Omental fat pad (tissue), 4 donors: ENCODE measurements around the gene ARIH2. TPM values are rescaled to one million over a fixed set of nuclear protein-coding genes. Genes with fewer than 3 reads are reported as not detected.

Experiments used
- ATAC-seq: fragments of 150-250 bp; one replicate; pipeline ENCODE4 v1.9.1; 2016; ENCODE audit warnings: mild to moderate bottlenecking, moderate library complexity; ENCODE audit not compliant: low FRiP score
- DNase-seq: peaks from one replicate; pipeline ENCODE4 v3.0.0-alpha.2; 2019; ENCODE audit warnings: low spot score
- total RNA-seq, 4 donors: library from RNA; depleted of rRNA; stranded (reverse); fragments of >200 nt; gene quantifications; one replicate each; pipeline ENCODE4 v1.1.0, GENCODE V29; 2016
- TF ChIP-seq, protein P1 (sequence below), 3 donors: fragments of 450-650 bp; IDR thresholded peaks; one replicate each; pipeline ENCODE4 v1.5.1; 2016 to 2017; ENCODE audit warnings: antibody characterized with exemption in 3 of 3, mild to moderate bottlenecking in 3 of 3, moderate library complexity in 2 of 3

The ARIH2 gene
- total RNA-seq, 4 donors from 2014 or later: 80.4 to 122 (median 97.8) TPM

DNA sequence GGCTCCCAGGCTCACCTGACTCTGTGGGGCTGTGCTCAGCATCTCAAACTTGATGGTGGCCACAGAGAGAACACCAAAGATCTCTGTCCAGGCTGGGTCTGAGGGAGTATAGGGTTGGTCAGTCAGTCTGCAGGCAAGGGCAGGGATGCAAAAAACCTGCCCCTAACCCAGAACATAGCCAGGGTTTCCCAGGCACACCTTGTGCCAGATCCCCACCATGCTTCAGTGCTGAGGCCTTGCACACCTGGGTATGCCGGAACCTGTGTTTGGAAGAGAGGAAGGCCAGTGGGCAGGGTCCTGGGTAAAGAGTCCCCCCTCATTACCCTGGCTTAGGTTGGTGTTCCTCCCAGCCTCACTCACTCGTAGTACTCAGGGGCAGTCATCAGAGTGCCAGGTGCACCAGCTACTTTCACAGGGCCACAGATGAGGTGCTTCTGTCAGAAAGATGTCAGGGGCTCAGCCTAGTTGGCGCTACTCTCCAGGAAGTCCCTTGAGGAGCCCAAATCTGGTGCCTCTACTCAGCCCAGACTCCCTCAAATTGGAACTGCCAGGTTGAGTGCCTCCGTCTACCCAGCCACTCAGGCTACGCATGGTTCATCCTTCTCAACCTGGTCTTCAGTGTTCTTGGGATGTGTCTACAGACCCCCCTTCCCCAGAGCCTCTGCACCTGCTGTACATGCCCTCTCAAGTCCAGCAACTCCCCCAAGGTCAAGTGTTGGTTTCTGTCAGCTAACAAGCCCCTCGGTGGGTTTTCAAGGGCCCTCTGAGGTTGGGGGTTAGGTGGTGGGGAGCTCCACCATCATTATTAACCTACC, 98.0 kb downstream of the ARIH2 start:
- DNase-seq (no peak), ATAC-seq (no peak)
- TF ChIP-seq, protein P1, sequence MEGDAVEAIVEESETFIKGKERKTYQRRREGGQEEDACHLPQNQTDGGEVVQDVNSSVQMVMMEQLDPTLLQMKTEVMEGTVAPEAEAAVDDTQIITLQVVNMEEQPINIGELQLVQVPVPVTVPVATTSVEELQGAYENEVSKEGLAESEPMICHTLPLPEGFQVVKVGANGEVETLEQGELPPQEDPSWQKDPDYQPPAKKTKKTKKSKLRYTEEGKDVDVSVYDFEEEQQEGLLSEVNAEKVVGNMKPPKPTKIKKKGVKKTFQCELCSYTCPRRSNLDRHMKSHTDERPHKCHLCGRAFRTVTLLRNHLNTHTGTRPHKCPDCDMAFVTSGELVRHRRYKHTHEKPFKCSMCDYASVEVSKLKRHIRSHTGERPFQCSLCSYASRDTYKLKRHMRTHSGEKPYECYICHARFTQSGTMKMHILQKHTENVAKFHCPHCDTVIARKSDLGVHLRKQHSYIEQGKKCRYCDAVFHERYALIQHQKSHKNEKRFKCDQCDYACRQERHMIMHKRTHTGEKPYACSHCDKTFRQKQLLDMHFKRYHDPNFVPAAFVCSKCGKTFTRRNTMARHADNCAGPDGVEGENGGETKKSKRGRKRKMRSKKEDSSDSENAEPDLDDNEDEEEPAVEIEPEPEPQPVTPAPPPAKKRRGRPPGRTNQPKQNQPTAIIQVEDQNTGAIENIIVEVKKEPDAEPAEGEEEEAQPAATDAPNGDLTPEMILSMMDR (IDR thresholded peaks at IDR 0.05): no peak

DNA sequence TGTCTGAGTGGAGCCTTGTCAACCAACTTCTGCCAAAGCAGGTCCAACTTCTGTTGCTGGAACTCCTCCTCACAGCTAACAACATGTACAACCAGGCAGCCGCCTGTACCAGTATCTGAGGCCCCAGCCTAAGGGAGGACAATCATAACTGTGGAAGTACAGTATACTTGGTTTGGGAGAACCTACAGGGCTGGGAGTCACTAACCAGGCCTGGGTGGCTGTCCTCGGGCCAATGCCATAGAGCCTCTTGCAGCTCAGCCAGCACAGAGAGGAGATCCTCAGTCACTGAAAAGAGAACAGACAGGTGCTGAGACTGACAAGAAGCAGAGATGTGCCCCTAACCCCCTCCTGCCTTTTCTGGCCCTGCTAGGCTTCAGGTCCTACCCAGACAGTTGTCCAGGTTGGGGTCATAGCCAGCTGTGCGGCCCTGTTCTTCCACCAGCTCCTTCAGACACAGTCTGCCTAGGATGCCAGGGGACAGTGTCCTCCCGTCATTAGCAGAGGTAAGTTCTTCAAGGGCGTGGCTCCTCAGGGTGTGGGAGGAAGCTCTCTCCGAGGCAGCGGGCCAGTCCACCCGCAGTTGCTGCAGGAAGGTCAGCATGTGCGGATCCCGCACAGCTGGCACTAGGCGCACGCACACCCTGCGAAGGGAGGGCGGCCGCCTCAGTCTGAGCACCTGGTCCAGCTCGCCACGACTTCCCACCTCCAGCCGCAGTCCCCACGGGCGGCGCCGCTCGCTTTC, 98.8 kb downstream of the ARIH2 start:
- no peak for DNase-seq
- ATAC-seq: no peak
- TF ChIP-seq, protein P1 (IDR thresholded peaks at IDR 0.05): no peak

DNA sequence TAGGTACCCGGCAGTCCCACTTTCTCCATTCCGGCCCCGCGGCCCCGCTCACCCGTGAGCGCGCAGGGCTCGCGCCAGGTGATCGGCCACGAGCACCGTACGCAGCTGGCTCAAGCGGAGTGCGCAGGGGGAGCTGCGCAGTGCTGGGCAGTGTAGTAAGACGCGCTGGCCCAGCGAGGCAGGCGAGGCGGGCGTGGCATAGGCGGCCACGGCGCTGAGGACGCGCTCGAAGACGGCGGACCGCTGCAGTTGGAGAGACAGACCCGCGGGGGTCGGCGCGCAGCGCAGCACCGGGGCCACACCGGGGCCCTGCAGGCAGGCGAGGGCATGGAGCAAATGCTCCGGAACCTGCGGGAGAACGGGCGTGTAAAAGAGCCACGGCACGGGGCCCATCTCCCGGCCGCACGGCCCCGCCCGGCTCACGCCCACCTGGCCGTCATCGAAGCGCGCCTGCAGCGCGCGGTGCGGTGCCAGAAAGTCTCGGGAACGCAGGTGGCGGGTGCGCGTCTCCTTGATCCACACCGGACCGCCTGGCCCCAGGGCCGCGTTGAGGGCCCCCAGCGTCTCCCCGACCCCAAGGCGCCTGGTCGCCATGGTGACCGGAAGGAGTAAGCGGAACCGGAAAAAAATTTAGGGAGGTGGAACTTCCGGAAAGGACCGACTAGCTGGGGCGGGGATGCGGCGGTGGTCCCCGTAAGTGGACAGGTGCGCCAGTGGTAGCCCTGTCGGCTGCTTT, 99.5 kb downstream of the ARIH2 start, which contains the start of gene DALRD3:
Gene DALRD3, minus strand, starts transcription at position 610 of the 736 bp plus-strand sequence. Its CDS starts 16 bp downstream, at position 594.
- ATAC-seq (peak; percentile 12), DNase-seq (peak; percentile 47)
- TF ChIP-seq, protein P1 (IDR thresholded peaks at IDR 0.05): no peak

DNA sequence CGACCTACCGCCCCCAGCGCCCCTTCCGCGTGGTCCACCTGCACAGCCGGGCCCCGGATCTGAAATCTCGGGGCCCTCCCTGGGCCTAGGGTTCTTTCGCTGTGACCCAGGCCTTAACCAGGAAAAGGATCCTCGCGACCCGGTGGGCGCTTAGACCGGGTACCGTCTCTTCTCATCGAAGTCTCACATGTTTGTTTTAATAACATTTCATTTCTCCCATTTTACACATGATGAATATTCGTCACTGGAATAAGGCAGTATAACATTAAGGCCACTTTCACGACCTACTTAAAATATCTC, 100.0 kb downstream of the ARIH2 start:
- no peak for DNase-seq
- TF ChIP-seq, protein P1 (IDR thresholded peaks at IDR 0.05): no peak
- ATAC-seq: no peak

DNA sequence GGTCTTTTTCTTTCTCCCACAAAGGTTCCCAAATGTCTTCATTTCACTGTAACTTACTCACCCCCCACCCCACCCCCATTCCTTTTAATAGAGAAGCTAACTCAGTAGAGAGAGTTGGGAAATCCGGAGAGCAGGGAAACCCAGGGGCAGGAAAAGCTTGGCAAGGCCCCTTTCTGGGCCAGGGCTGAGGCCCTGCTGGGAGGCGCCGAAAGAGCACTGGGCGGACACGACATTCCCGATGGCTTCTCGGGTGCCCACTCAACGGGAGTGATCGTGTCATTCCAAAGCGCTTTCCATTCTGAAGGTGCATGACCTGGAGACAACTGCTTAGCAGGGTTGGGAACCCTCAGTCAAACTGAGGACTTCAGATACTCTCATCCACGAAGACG, 101.3 kb downstream of the ARIH2 start:
- no peak for DNase-seq
- ATAC-seq: no peak
- TF ChIP-seq, protein P1 (IDR thresholded peaks at IDR 0.05): no peak

DNA sequence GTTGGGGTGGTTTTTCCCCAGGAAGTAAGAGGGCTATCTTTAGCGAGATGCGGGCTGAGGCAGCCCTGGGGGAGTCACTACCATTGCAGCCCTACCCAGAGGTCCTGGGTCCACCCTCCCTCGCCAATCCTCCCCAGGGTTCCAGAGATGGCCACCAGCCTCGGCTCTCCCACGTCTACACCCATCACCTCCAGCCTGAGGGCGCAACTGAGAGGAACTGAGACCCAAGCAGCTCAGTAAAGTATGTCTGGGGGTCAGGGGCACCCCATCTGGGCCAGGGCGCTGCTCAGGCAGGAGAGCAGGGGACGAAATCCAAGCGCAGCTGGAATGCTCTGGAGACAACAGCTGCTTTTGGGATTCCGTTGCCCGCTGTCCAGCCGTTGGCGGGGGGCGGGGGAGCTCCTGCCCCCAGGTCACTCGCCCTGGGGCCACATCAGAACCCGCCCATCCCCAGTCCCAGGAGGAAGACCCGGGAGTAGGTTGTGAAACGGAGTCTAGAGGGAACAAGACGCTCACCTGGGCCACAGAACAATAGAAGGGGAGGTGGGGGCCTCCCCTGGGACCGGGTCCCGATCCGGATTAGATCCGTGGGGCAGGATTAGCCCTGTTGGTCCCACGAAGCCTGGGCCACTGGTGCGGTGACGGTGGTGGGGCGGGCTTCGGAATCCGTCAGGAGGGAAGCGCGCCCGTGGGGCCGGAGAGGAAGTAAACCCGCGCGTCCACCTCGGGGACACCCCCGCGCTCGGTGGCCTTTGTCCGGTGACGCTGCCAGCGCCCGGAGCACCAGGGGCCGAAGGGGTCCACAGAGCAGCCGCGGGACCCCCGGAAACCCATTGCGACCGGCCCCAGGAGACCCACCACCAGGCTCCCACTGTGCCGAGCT, 101.9 kb downstream of the ARIH2 start:
- TF ChIP-seq, protein P1 (IDR thresholded peaks at IDR 0.05): no peak
- ATAC-seq (no peak), DNase-seq (no peak)
